Breast epithelium (tissue), 3 donors: ENCODE measurements around the gene RIOK2.
"Not testable (repeated sequence)": the region's sequence is repeated elsewhere in the genome, so short reads cannot be mapped to it uniquely, and the experiment has no call there.

Experiments used
- CTCF ChIP-seq, 3 donors: fragments of 450-650 bp; IDR thresholded peaks; one replicate each; pipeline ENCODE4 v1.5.1; 2016 to 2017; ENCODE audit warnings: antibody characterized with exemption in 3 of 3, mild to moderate bottlenecking in 3 of 3, moderate library complexity in 3 of 3
- POLR2A ChIP-seq: fragments of 450-650 bp; IDR thresholded peaks from one replicate; pipeline ENCODE4 v1.6.1; 2016; ENCODE audit warnings: antibody characterized with exemption, mild to moderate bottlenecking, moderate library complexity

GRCh38 chr5:97140250-97140649 lies 42.8 kb downstream of the RIOK2 start:
- not testable (repeated sequence) for TF ChIP-seq CTCF (IDR thresholded peaks at IDR 0.05); POLR2A
